Neural crest cell (in vitro differentiated cells): ENCODE measurements around the gene MAGI2. TPM values are rescaled to one million over a fixed set of nuclear protein-coding genes. Genes with fewer than 3 reads are reported as not detected.

Experiments
- DNase-seq: peaks from one replicate; pipeline ENCODE4 v3.0.0; 2021; ENCODE audit warnings: low read depth, mixed read lengths, low spot score
- H3K27ac Mint-ChIP-seq: one replicate; pipeline ENCODE4 v1.8.0; 2021; ENCODE audit warnings: mild to moderate bottlenecking, mixed read lengths; ENCODE audit not compliant: unreplicated experiment
- H3K27me3 Mint-ChIP-seq: 2 replicates; pipeline ENCODE4 v1.8.0; 2021; ENCODE audit warnings: low read depth, mild to moderate bottlenecking, mixed read lengths
- H3K36me3 Mint-ChIP-seq: 2 replicates; pipeline ENCODE4 v1.8.0; 2021; ENCODE audit warnings: low read depth, mild to moderate bottlenecking, mixed read lengths
- H3K4me1 Mint-ChIP-seq: 2 replicates; pipeline ENCODE4 v1.8.0; 2021; ENCODE audit warnings: mixed read lengths
- H3K4me3 Mint-ChIP-seq: one replicate; pipeline ENCODE4 v1.8.0; 2021; ENCODE audit warnings: mild to moderate bottlenecking, mixed read lengths
- H3K9me3 Mint-ChIP-seq: 2 replicates; pipeline ENCODE4 v1.8.0; 2021; ENCODE audit warnings: mixed read lengths
- CTCF ChIP-seq: fragments of 200-600 bp; sonication (generic); conservative IDR thresholded peaks from 2 replicates; pipeline ENCODE4 v1.5.0; 2021; ENCODE audit warnings: antibody characterized with exemption, mild to moderate bottlenecking
- total RNA-seq: library from RNA; stranded (reverse); gene quantifications from 2 replicates; pipeline ENCODE4 v1.2.1, GENCODE V29; 2021

Gene MAGI2
- total RNA-seq, 1 donor from 2014 or later: 10.0 TPM

GRCh38 chr7:79132844-79133451 is 320.5 kb downstream of the MAGI2 start:
- no peaks in the 10 kb centered on the region for H3K4me1 Mint-ChIP-seq
- no peaks in the 10 kb centered on the region for H3K27me3 Mint-ChIP-seq
- no peak overlapping the region for H3K27ac Mint-ChIP-seq
- H3K4me3 Mint-ChIP-seq: no peak overlapping the region
- no peak for TF ChIP-seq CTCF
- no peaks in the 10 kb centered on the region for H3K36me3 Mint-ChIP-seq
- peaks cover 3% of the 10 kb centered on the region for H3K9me3 Mint-ChIP-seq
- no peak for DNase-seq

- Mint-ChIP-seq H3K9me3 (no peaks in the 10 kb centered on the region), H3K4me1 (no peaks in the 10 kb centered on the region), H3K27me3 (no peaks in the 10 kb centered on the region), H3K36me3 (no peaks in the 10 kb centered on the region), H3K27ac (no peak overlapping the region), H3K4me3 (no peak overlapping the region)
- DNase-seq: no peak
- no peak for TF ChIP-seq CTCF
These were observed 322.8 kb downstream of the MAGI2 start for GRCh38 chr7:79130715-79131114.

GRCh38 chr7:79124331-79124730 is 329.1 kb downstream of the MAGI2 start:
- no peak for DNase-seq
- TF ChIP-seq CTCF: no peak
- H3K36me3 Mint-ChIP-seq: no peaks in the 10 kb centered on the region
- H3K9me3 Mint-ChIP-seq: peaks cover 6% of the 10 kb centered on the region
- no peaks in the 10 kb centered on the region for H3K4me1 Mint-ChIP-seq
- H3K27ac Mint-ChIP-seq: no peak overlapping the region
- no peaks in the 10 kb centered on the region for H3K27me3 Mint-ChIP-seq
- no peak overlapping the region for H3K4me3 Mint-ChIP-seq

GRCh38 chr7:79118143-79118542 is 335.3 kb downstream of the MAGI2 start:
- Mint-ChIP-seq H3K27me3 (no peaks in the 10 kb centered on the region), H3K36me3 (no peaks in the 10 kb centered on the region), H3K27ac (no peak overlapping the region), H3K4me3 (no peak overlapping the region), H3K9me3 (no peaks in the 10 kb centered on the region), H3K4me1 (no peaks in the 10 kb centered on the region)
- TF ChIP-seq CTCF: no peak
- no peak for DNase-seq

- no peak overlapping the region for H3K27ac Mint-ChIP-seq
- no peaks in the 10 kb centered on the region for H3K36me3 Mint-ChIP-seq
- peaks cover 2% of the 10 kb centered on the region for H3K9me3 Mint-ChIP-seq
- DNase-seq: no peak
- TF ChIP-seq CTCF: no peak
- H3K27me3 Mint-ChIP-seq: no peaks in the 10 kb centered on the region
- H3K4me1 Mint-ChIP-seq: no peaks in the 10 kb centered on the region
- no peak overlapping the region for H3K4me3 Mint-ChIP-seq
These were observed 357.1 kb downstream of the MAGI2 start for GRCh38 chr7:79096361-79096805.

- H3K9me3 Mint-ChIP-seq: peaks cover 8% of the 10 kb centered on the region
- H3K36me3 Mint-ChIP-seq: peaks cover 3% of the 10 kb centered on the region
- H3K27me3 Mint-ChIP-seq: no peaks in the 10 kb centered on the region
- TF ChIP-seq CTCF: no peak
- no peaks in the 10 kb centered on the region for H3K4me1 Mint-ChIP-seq
- no peak overlapping the region for H3K27ac Mint-ChIP-seq
- no peak for DNase-seq
- no peak overlapping the region for H3K4me3 Mint-ChIP-seq
These were observed 360.0 kb downstream of the MAGI2 start for GRCh38 chr7:79093421-79093820.
